GM21447 (cell line): Measurements from ENCODE around the gene CD7.
"Not testable (repeated sequence)": the region's sequence is repeated elsewhere in the genome, so short reads cannot be mapped to it uniquely, and the experiment has no call there.

ENCODE experiments used
- ATAC-seq: cut with Tn5 transposase; IDR thresholded peaks from one replicate; pipeline ENCODE4 v1.9.1; 2021; ENCODE audit not compliant: unreplicated experiment

CD7 gene

GRCh38 chr17:82317394-82318168, at the start of gene CD7:
Gene CD7, minus strand, starts transcription at chr17:82317608. Its CDS starts 113 bp downstream, at chr17:82317495.
- ATAC-seq = no peak

- no peak for ATAC-seq
Measured at GRCh38 chr17:82366749-82367148, 49.3 kb upstream of the CD7 start.

- no peak for ATAC-seq
Measured at GRCh38 chr17:82365606-82366295, 48.3 kb upstream of the CD7 start.

GRCh38 chr17:82361885-82362633, 44.7 kb upstream of the CD7 start:
- no peak for ATAC-seq

GRCh38 chr17:82359451-82360074, 42.2 kb upstream of the CD7 start:
- ATAC-seq = not testable (repeated sequence)

- ATAC-seq = no peak
Measured at GRCh38 chr17:82358465-82359350, 41.3 kb upstream of the CD7 start, which contains the start of gene TEX19. Gene TEX19, plus strand, starts transcription at chr17:82359247. Its CDS starts 2,904 bp downstream, at chr17:82362151.

- no peak for ATAC-seq
Measured at GRCh38 chr17:82357394-82357793, 40.0 kb upstream of the CD7 start.

GRCh38 chr17:82356845-82357355, 39.5 kb upstream of the CD7 start:
- no peak for ATAC-seq

- ATAC-seq = no peak
Measured at GRCh38 chr17:82355770-82356427, 38.5 kb upstream of the CD7 start.

GRCh38 chr17:82354804-82355308, 37.4 kb upstream of the CD7 start:
- no peak for ATAC-seq

GRCh38 chr17:82353484-82353883, 36.1 kb upstream of the CD7 start:
- ATAC-seq = no peak

- peak; percentile 60 for ATAC-seq
Measured at GRCh38 chr17:82351713-82352488, 34.5 kb upstream of the CD7 start.

GRCh38 chr17:82351254-82351712, 33.9 kb upstream of the CD7 start:
- ATAC-seq = peak; percentile 54

GRCh38 chr17:82350182-82351030, 33.0 kb upstream of the CD7 start:
- no peak for ATAC-seq

- no peak for ATAC-seq
Measured at GRCh38 chr17:82349287-82349701, 31.9 kb upstream of the CD7 start.

GRCh38 chr17:82348866-82349265, 31.5 kb upstream of the CD7 start:
- no peak for ATAC-seq

GRCh38 chr17:82348434-82348833, 31.0 kb upstream of the CD7 start:
- no peak for ATAC-seq
